ENCODE measurements around the gene MED26. TPM values are rescaled to one million over a fixed set of nuclear protein-coding genes. Genes with fewer than 3 reads are reported as not detected.

Gene MED26
- total RNA-seq, 1 experiment from 2014 or later = 11.4 TPM

DNA sequence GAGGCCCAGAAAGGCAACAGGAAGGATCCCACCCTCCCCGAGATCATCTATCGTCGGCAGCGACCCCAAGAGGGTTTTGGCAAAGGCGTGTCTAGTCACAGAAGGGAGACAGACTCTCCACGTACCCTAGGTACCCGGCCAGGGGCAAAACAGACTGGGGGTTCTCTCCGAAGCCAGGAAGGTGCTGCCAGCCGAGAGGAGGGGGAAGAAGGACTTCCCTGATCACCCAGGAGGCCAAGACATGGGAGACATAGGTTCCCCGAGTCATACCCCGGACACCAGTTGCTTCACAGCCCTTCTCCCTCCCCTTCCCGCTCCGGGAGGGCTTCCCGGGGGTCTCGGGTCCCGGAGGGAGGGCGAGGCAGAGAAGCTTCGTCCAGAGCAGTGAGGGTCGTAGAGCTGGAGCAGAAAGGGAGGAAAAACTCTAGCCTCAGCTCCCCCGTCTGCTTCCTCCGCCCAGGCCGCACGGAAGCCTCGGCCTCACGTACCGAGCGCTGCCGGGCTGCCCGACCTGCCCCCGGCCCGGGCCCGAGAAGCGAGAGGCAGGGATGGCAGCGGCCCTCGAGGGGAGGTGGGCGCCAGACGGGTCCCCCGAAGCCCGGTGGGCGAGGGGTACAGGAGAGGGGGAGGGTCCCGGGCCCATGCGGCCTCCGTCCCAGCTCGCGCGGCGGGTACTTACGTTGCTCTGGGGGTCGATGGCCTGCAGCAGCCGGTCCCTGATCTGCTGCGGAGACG lies 644 bp downstream of the MED26 start:
- Mint-ChIP-seq H3K27me3 (ENCODE audit: low read depth) (no peaks in the 10 kb centered on the region), H3K4me3 (peak overlapping the region; percentile 86 to 94), H3K4me1 (peaks cover 28 to 30% of the 10 kb centered on the region in 2 experiments), H3K36me3 (ENCODE audit: insufficient read depth in 1 of 3, low read depth in 3 of 3) (peaks cover 4 to 21% (median 17%) of the 10 kb centered on the region in 3 experiments; a peak in 5 of 7 replicates), H3K9me3 (no peaks in the 10 kb centered on the region), H3K27ac (peak overlapping the region; percentile 64 to 94 (median 82); a peak in 6 of 7 replicates)
- Histone ChIP-seq H3K23me2 (ENCODE audit: insufficient read length, low read depth, low read length, poor library complexity, severe bottlenecking) (peaks cover 9% of the 10 kb centered on the region), H3K79me1 (ENCODE audit: insufficient read depth, low read depth, low read length, poor library complexity, severe bottlenecking) (peaks cover 8% of the 10 kb centered on the region), H2AFZ (ENCODE audit: low read length) (no peak overlapping the region), H4K8ac (replicated peaks; ENCODE audit: insufficient read length, low read depth, low read length) (no peak overlapping the region), H2BK12ac (ENCODE audit: insufficient read length, low read depth, low read length) (no peak overlapping the region), H3K79me2 (ENCODE audit: insufficient read depth, low read length) (peaks cover 36% of the 10 kb centered on the region; the same call in 1 of the 2 replicates), H2BK5ac (ENCODE audit: insufficient read length, low read length) (no peak overlapping the region), H2AK5ac (ENCODE audit: insufficient read length, low read length) (no peak overlapping the region), H2BK15ac (ENCODE audit: low read depth, low read length) (no peak overlapping the region), H3K4ac (ENCODE audit: low read depth, low read length) (no peak overlapping the region), H3K4me1 (ENCODE audit: insufficient read depth, low read length) (no peaks in the 10 kb centered on the region), H4K5ac (ENCODE audit: insufficient read length, low read depth, low read length) (no peak overlapping the region), H3K23ac (ENCODE audit: insufficient read length, low read depth, low read length) (no peak overlapping the region), H4K20me1 (ENCODE audit: control insufficient read depth, insufficient read depth, insufficient read length) (no peaks in the 10 kb centered on the region), H3K27ac (ENCODE audit: insufficient read length, low read depth, low read length) (no peak overlapping the region), H3K4me2 (ENCODE audit: insufficient read depth, insufficient read length, low read length) (peak overlapping the region; percentile 92), H3K56ac (ENCODE audit: insufficient read length, low read depth, low read length) (no peak overlapping the region), H3K9ac (ENCODE audit: extremely low read depth, insufficient read length, low read length) (peak overlapping the region; percentile 73), H3K18ac (ENCODE audit: insufficient read length, low read depth, low read length) (no peak overlapping the region), H2BK20ac (ENCODE audit: low read depth, low read length, poor library complexity, severe bottlenecking) (no peak overlapping the region), H3K27me3 (ENCODE audit: insufficient read depth, low read length) (no peaks in the 10 kb centered on the region), H4K91ac (ENCODE audit: insufficient read length, low read depth, low read length) (no peak overlapping the region), H2BK120ac (ENCODE audit: low read depth, low read length, poor library complexity, severe bottlenecking) (no peak overlapping the region), H3T11ph (ENCODE audit: low read length) (no peak overlapping the region), H3K9me3 (ENCODE audit: control insufficient read depth, low read depth, low read length) (no peaks in the 10 kb centered on the region), H3K14ac (ENCODE audit: insufficient read depth, low read length) (no peak overlapping the region; the same call in 1 of the 2 replicates)
- TF ChIP-seq, protein P1, sequence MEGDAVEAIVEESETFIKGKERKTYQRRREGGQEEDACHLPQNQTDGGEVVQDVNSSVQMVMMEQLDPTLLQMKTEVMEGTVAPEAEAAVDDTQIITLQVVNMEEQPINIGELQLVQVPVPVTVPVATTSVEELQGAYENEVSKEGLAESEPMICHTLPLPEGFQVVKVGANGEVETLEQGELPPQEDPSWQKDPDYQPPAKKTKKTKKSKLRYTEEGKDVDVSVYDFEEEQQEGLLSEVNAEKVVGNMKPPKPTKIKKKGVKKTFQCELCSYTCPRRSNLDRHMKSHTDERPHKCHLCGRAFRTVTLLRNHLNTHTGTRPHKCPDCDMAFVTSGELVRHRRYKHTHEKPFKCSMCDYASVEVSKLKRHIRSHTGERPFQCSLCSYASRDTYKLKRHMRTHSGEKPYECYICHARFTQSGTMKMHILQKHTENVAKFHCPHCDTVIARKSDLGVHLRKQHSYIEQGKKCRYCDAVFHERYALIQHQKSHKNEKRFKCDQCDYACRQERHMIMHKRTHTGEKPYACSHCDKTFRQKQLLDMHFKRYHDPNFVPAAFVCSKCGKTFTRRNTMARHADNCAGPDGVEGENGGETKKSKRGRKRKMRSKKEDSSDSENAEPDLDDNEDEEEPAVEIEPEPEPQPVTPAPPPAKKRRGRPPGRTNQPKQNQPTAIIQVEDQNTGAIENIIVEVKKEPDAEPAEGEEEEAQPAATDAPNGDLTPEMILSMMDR (conservative IDR thresholded peaks at IDR 0.05) = no peak
- WGBS (ENCODE audit: extremely low coverage, insufficient read length, low lambda C conversion rate) = no CpG with 5 or more reads among the region's 52 CpGs
- no peak for DNase-seq
